Cerebellar nuclear complex (tissue), 1 donor: Measurements from ENCODE around the gene ADGRE3.

ENCODE experiments used
- DNase-seq, 2 experiments: peaks; one replicate each; lab custom pipeline; 2025; lab: John Stamatoyannopoulos, UW

ADGRE3 gene, protein sequence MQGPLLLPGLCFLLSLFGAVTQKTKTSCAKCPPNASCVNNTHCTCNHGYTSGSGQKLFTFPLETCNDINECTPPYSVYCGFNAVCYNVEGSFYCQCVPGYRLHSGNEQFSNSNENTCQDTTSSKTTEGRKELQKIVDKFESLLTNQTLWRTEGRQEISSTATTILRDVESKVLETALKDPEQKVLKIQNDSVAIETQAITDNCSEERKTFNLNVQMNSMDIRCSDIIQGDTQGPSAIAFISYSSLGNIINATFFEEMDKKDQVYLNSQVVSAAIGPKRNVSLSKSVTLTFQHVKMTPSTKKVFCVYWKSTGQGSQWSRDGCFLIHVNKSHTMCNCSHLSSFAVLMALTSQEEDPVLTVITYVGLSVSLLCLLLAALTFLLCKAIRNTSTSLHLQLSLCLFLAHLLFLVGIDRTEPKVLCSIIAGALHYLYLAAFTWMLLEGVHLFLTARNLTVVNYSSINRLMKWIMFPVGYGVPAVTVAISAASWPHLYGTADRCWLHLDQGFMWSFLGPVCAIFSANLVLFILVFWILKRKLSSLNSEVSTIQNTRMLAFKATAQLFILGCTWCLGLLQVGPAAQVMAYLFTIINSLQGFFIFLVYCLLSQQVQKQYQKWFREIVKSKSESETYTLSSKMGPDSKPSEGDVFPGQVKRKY

DNA sequence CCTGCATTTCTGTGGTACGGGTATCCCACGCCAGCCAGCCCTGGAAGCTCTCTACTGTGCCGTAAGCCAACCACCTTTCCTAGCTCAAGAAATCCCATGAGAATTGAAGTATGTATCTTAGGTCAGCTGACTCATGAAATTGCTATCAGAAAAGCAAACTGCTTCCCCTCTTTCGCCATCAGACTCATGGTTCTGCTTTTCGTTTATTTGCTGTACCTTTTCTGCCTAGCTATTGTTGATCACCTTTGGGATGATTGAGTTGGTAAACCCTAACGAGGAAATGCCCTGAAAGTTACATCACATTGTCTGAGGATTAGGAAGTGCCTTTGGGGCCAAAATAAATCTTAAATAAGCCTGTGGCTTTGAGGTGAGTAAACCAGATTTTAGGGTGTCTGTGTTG, at the start of gene ADGRE3:
TSS of gene ADGRE3 (minus strand) at position 81 of the 400 bp plus-strand sequence. CDS start at position 7, 74 bp downstream.
- DNase-seq = no peak

GRCh38 chr19:14722127-14722526, 47.5 kb upstream of the ADGRE3 start:
- DNase-seq = no peak

DNA sequence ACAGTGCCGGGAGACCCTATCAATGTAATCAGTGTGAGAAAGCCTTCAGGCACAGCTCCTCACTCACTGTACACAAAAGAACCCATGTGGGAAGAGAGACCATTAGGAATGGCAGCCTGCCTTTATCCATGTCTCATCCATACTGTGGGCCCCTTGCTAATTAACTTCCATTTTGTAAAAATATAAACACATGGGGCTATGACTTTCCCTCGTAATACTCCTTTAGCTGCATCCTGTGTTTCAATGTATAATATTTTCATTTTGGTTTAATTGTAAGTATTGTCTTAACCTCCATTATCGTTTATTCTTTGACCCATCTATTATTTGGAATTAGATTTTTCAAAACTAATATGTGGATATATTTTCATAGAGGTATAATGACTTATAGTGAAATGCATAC, 44.5 kb upstream of the ADGRE3 start:
- no peak for DNase-seq

DNA sequence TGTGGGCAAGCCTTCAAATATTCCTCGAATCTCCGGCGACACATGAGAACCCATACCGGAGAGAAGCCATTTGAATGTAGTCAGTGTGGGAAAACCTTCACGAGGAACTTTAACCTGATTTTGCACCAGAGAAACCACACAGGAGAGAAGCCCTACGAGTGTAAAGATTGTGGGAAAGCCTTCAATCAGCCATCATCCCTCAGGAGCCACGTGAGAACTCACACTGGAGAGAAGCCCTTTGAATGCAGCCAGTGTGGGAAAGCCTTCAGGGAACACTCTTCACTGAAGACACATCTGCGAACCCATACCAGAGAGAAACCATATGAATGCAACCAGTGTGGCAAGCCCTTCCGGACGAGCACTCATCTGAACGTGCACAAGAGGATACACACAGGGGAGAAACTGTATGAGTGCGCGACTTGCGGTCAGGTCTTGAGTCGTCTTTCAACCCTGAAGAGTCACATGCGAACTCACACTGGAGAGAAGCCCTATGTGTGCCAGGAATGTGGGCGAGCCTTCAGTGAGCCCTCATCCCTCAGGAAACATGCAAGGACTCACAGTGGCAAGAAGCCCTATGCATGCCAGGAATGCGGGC, 44.0 kb upstream of the ADGRE3 start:
- no peak for DNase-seq

DNA sequence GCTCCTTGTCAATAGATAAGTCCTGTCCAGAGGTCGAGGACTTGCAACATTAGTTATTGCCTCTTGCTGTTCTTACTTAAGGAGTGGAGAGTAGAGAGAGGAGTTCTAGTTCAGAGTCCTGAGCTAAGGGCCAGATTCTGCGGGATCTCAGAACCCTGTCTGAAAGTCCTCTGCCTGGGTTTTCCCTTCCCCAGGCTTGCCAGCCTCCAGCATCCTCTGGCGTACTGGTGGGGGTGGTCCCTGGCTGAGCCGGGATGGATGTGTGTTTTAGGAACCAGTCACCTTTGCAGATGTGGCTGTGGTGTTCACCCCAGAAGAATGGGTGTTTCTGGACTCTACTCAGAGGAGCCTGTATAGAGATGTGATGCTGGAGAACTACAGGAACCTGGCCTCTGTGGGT, 41.2 kb upstream of the ADGRE3 start:
- DNase-seq = no peak

GRCh38 chr19:14704450-14704849, 29.8 kb upstream of the ADGRE3 start:
- DNase-seq = no peak

DNA sequence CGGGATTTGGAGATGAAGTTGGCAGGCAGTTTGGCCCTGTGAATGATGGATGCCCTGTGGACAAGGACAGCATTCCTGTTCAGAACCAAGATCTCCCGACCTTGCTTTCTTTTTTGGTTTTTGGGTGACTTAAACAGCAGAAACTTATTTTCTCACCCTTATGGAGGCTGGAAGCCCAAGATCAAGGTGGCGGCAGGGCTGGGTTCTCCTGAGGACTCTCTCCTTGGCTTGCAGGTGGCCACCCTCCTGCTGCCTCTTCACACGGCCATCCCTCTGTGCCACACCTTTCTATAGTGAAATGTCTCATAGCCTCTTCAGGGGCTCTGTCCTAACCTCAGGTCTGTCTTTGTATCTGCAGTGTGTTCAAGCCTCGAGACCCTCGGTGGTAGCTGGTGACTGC, 29.2 kb upstream of the ADGRE3 start:
- DNase-seq = no peak

GRCh38 chr19:14700711-14701375, 26.2 kb upstream of the ADGRE3 start:
- no peak for DNase-seq

DNA sequence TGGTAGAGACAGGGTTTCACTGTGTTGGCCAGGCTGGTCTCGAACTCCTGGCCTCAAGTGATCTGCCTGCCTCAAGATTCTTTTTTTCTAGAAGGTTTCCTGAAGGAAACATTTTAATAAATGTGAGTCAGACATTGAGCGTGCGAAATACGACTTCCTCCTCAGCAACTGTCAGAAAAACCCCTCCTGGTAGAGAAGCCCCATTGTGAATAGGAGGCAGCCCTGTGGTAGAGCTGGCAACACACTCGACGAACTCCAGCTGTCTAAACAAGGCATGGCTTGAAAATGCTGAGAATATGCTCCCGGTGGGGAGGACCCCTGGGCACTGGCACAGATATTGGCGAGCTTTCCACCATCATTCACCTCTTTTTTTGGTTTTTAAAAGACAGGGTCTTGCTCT, 25.0 kb upstream of the ADGRE3 start:
- no peak for DNase-seq

GRCh38 chr19:14695471-14695870, 20.8 kb upstream of the ADGRE3 start:
- DNase-seq = no peak

DNA sequence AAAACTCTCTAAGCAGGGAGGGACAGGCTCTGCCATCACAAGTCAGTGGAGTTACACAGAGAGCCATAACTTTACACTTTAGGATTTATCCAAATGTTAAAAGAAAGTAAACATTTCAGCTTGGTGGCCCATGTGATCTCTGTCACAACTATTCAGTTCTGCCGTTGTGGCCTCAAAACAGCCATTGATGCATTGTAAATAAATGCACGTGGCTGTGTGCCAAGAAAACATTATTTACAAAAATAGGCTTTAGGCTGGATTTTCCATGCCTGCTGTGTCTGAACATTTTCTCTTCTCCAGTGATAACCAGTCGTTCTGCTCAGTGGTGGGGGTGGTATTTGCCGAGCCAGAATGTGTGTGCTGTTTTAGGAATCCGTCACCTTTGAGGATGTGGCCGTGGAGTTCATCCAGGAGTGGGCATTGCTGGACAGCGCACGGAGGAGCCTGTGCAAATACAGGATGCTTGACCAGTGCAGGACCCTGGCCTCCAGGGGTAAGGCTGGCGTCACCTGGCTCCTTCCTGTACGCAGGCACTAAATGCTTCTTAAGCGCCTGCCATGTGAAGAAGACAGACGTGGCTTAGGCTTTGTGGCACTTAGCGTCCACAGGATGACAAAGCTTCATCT, 20.1 kb upstream of the ADGRE3 start:
- no peak for DNase-seq

DNA sequence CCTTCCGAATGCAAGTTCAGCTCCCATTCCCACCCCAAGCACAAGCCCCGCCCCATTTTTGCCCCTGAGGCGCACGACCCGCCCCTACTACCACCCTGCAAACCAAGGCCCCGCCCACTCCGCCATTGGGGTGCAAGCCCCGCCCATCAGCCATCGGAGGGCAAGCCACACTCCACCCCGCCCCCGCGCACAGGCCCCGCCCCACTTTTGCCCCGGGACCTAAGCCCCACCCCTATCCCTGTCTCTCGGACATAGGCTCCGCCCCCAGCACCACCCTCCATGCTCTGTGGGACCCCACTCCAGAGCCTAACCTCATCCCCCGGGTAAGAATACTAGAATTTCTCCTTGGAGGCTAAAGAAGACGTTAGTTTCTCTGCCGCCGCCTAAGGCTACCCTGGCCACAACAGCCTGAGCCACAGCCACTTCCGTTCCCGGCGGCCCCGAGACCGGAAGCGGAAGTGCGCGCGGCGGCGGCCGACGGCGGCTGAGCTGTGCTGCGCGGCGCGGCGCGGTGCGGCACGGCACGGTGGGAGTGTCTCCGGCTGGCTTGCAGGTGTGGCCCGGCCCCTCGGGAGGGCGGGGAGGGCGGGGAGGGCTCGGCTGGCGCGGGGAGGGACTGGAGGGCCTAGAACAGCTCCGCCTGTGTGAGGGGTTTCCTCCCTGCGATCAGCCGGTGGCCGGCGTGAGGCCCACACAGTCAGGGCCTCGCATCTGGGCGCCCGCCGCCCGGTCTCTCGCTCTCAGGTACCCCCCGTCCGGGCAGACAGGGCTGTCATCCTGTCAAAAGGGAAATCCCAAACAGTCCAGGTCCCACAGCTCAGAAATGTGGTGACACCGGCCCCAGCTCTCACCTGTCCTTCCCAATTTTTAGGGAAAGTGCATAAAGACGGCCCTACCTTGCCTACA, 15.2 kb upstream of the ADGRE3 start, which contains the start of gene ZNF333:
TSS of gene ZNF333 (plus strand) at position 451 of the 906 bp plus-strand sequence. CDS start 3,444 bp downstream, outside the sequence.
- peak; percentile 6 to 30 for DNase-seq

DNA sequence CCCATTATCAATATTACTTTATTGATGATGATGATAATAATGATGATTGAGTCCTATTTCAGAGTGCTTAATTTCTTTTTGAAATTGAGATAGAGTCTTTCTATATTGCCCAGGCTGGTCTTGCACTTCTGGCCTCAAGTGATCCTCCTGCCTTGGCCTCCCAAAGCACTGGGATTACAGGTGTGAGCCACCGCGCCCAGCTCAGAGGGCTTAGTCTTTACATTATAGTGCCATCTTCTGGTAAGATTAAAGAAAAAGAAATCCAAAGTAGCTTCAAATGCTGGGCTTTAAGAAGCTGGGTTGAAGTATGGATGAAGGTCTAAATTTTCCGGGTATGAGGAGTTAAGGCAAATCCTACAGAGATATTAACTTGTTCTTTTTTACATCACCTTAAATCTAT, 11.8 kb upstream of the ADGRE3 start:
- DNase-seq = no peak

DNA sequence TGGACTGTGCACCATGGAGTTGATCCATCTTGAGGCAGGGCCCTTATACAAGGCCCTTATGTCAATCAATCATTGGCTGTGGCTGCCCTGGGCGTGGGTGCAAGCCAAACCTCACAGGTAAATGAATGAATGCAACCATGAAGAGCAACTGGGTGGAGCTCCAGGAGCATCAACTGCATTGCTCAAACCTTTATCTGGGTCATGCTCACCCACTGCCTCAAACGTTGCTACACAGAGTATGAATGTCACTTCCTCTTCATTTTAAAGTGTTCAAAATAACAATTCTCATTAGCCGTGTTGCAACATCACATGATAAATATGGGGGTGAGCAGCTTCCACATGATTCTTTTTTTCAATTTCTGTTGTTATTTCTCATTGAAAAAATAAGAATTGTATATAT, 8.8 kb upstream of the ADGRE3 start:
- DNase-seq = no peak

DNA sequence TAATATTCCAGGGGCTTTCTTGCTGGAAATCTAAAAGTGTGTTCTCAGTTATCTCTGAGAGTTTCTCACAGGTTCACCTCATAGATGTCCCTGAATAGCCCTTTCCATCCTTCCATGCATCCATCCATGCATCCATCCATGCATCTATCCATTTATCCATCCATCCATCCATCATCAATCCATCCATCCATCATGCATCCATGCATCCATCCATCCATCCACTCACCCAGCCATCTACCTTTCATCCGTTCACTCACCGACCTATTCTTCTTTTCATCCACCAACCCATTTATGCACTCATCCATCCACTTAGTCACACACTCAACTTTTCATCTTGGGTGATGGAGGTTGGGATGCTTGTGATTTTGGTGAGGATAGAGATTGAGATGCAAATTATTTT, 7.4 kb upstream of the ADGRE3 start:
- no peak for DNase-seq

GRCh38 chr19:14678199-14678598, 3.6 kb upstream of the ADGRE3 start:
- DNase-seq = no peak

- DNase-seq = no peak
Measured at GRCh38 chr19:14677464-14677863, 2.8 kb upstream of the ADGRE3 start.

- no peak for DNase-seq
Measured at GRCh38 chr19:14676762-14677161, 2.1 kb upstream of the ADGRE3 start.

GRCh38 chr19:14673088-14673487, 1.6 kb downstream of the ADGRE3 start:
- DNase-seq = no peak

GRCh38 chr19:14672188-14672872, 2.3 kb downstream of the ADGRE3 start:
- no peak for DNase-seq
